H1 (cell line): Measurements from ENCODE around the gene SLIT3. TPM values are rescaled to one million over a fixed set of nuclear protein-coding genes. Genes with fewer than 3 reads are reported as not detected.

Source experiments
- CTCF ChIA-PET: fragments of 300-600 bp; sonication (Branson Sonifier 250); formaldehyde crosslinking; loops from one replicate; lab custom pipeline; 2021; ENCODE audit not compliant: partially characterized antibody; lab: Charles Lee
- POLR2A ChIA-PET: fragments of 300-600 bp; sonication (Branson Sonifier 250); formaldehyde crosslinking; loops from one replicate; lab custom pipeline; 2021; ENCODE audit warnings: inconsistent platforms; ENCODE audit not compliant: partially characterized antibody; lab: Charles Lee
- DNase-seq, 2 experiments: peaks; one replicate each; pipeline versions ENCODE4 v3.0.0 to v3.0.0-alpha.2; 2010 to 2022; ENCODE audit warnings: low spot score in 2 of 2, low read depth in 1 of 2, mixed read lengths in 1 of 2
- FAIRE-seq: peaks from 2 replicates; lab custom pipeline; 2011; peaks lifted over from hg19 to GRCh38; lab: Jason Lieb, UNC
- H2AFZ ChIP-seq: 2 replicates; pipeline ENCODE4 v1.8.1; 2012; ENCODE audit warnings: low read length, inconsistent platforms
- H2AK5ac ChIP-seq: 2 replicates; pipeline ENCODE4 v1.6.1; 2013; ENCODE audit warnings: low read depth, low read length
- H2BK120ac ChIP-seq: replicated peaks from 2 replicates; pipeline ENCODE3; 2013; ENCODE audit warnings: low read depth, low read length, inconsistent platforms
- H2BK12ac ChIP-seq: 2 replicates; pipeline ENCODE4 v1.6.1; 2013; ENCODE audit warnings: low read depth, low read length
- H2BK15ac ChIP-seq: 2 replicates; pipeline ENCODE4 v1.6.1; 2013; ENCODE audit warnings: low read length
- H2BK20ac ChIP-seq: 2 replicates; pipeline ENCODE4 v1.6.1; 2013; ENCODE audit warnings: low read length
- H2BK5ac ChIP-seq: 2 replicates; pipeline ENCODE4 v1.6.1; 2013; ENCODE audit warnings: low read depth, low read length
- H3K14ac ChIP-seq: 2 replicates; pipeline ENCODE4 v1.6.1; 2013; ENCODE audit warnings: inconsistent platforms; ENCODE audit not compliant: insufficient read length
- H3K18ac ChIP-seq: 2 replicates; pipeline ENCODE4 v1.6.1; 2013; ENCODE audit warnings: low read length; ENCODE audit errors: extremely low read depth
- H3K23ac ChIP-seq: 2 replicates; pipeline ENCODE4 v1.6.1; 2013; ENCODE audit warnings: inconsistent platforms; ENCODE audit not compliant: insufficient read length
- H3K23me2 ChIP-seq: 2 replicates; pipeline ENCODE4 v1.6.1; 2013; ENCODE audit warnings: low read depth, low read length
- H3K27ac ChIP-seq: 2 replicates; pipeline ENCODE4 v1.6.1; 2011; ENCODE audit warnings: low read depth, low read length, inconsistent platforms
- H3K27me3 ChIP-seq, 4 experiments: replicated peaks in 1 of 4; 1 replicate in 1 of 4; 2 replicates in 3 of 4; pipeline versions ENCODE4 v1.6.1 to v1.8.1; 2011 to 2013; ENCODE audit warnings: low read length in 3 of 4, mild to moderate bottlenecking in 3 of 4, inconsistent platforms in 2 of 4, mixed read lengths in 2 of 4, moderate library complexity in 1 of 4; ENCODE audit not compliant: control insufficient read depth in 3 of 4, insufficient read depth in 3 of 4; ENCODE audit errors: extremely low read depth in 1 of 4
- H3K36me3 ChIP-seq, 4 experiments: 2 replicates each; pipeline versions ENCODE4 v1.6.1 to v1.8.1; 2011 to 2013; ENCODE audit warnings: mild to moderate bottlenecking in 4 of 4, low read length in 3 of 4, moderate library complexity in 2 of 4, control low read depth in 1 of 4, inconsistent platforms in 1 of 4; ENCODE audit not compliant: insufficient read depth in 4 of 4, control insufficient read depth in 2 of 4
- H3K4ac ChIP-seq: replicated peaks from 2 replicates; pipeline ENCODE3; 2013; ENCODE audit warnings: low read length, low read depth, mixed read lengths, inconsistent platforms; ENCODE audit not compliant: insufficient read length
- H3K4me1 ChIP-seq, 4 experiments: replicated peaks in 1 of 4; 1 replicate in 1 of 4; 2 replicates in 3 of 4; pipeline versions ENCODE4 v1.6.1 to v1.8.1; 2011 to 2013; ENCODE audit warnings: low read length in 3 of 4, inconsistent platforms in 2 of 4, mixed read lengths in 1 of 4; ENCODE audit not compliant: insufficient read depth in 4 of 4, control insufficient read depth in 3 of 4
- H3K4me2 ChIP-seq, 2 experiments: 2 replicates each; pipeline versions ENCODE4 v1.6.1 to v1.8.1; 2011 to 2013; ENCODE audit warnings: low read depth in 2 of 2, low read length in 2 of 2, control low read depth in 1 of 2, inconsistent platforms in 1 of 2, mild to moderate bottlenecking in 1 of 2; ENCODE audit not compliant: insufficient read depth in 1 of 2
- H3K4me3 ChIP-seq, 4 experiments: fragments of 200-600, 300-600 bp in 1 of 4; sonication (generic), shearing (Covaris generic), sonication (Bioruptor Twin) in 1 of 4; 2 replicates each; pipeline versions ENCODE4 v1.5.1 to v1.8.1; 2011 to 2016; ENCODE audit warnings: low read length in 4 of 4, low read depth in 3 of 4, control low read depth in 2 of 4, inconsistent platforms in 2 of 4, mild to moderate bottlenecking in 2 of 4, mixed read lengths in 1 of 4, moderate library complexity in 1 of 4; ENCODE audit not compliant: insufficient read depth in 2 of 4; ENCODE audit errors: extremely low read depth in 1 of 4
- H3K56ac ChIP-seq: replicated peaks from 2 replicates; pipeline ENCODE3; 2013; ENCODE audit warnings: low read depth, mild to moderate bottlenecking, mixed read lengths, low read length, inconsistent platforms; ENCODE audit not compliant: insufficient read length
- H3K79me1 ChIP-seq: 2 replicates; pipeline ENCODE4 v1.6.1; 2013; ENCODE audit warnings: low read depth, low read length, control low read depth
- H3K79me2 ChIP-seq, 2 experiments: 2 replicates each; pipeline versions ENCODE4 v1.6.1 to v1.8.1; 2012 to 2013; ENCODE audit warnings: low read length in 2 of 2, mild to moderate bottlenecking in 2 of 2, inconsistent platforms in 1 of 2; ENCODE audit not compliant: insufficient read depth in 2 of 2, control insufficient read depth in 1 of 2
- H3K9ac ChIP-seq, 4 experiments: replicated peaks in 1 of 4; 1 replicate in 1 of 4; 2 replicates in 3 of 4; pipeline versions ENCODE4 v1.6.1 to v1.8.1; 2011 to 2013; ENCODE audit warnings: low read depth in 3 of 4, low read length in 3 of 4, control low read depth in 2 of 4, mild to moderate bottlenecking in 2 of 4, moderate library complexity in 2 of 4, inconsistent platforms in 1 of 4; ENCODE audit errors: extremely low read depth in 1 of 4
- H3K9me3 ChIP-seq, 2 experiments: 2 replicates each; pipeline versions ENCODE4 v1.6.1 to v1.8.1; 2012 to 2013; ENCODE audit warnings: mild to moderate bottlenecking in 2 of 2, moderate library complexity in 2 of 2, control low read depth in 1 of 2, inconsistent platforms in 1 of 2, low read depth in 1 of 2, low read length in 1 of 2, mixed read lengths in 1 of 2; ENCODE audit not compliant: insufficient read depth in 2 of 2
- H4K20me1 ChIP-seq, 2 experiments: replicated peaks in 1 of 2; 2 replicates each; pipeline versions ENCODE3 to v1.8.1; 2011 to 2013; ENCODE audit warnings: inconsistent platforms in 2 of 2, low read length in 2 of 2, mild to moderate bottlenecking in 1 of 2; ENCODE audit not compliant: insufficient read depth in 2 of 2, control insufficient read depth in 1 of 2
- H4K5ac ChIP-seq: 2 replicates; pipeline ENCODE4 v1.6.1; 2013; ENCODE audit warnings: low read length, low read depth, mixed read lengths, inconsistent platforms; ENCODE audit not compliant: insufficient read length
- H4K8ac ChIP-seq: 2 replicates; pipeline ENCODE4 v1.8.0; 2013; ENCODE audit warnings: mild to moderate bottlenecking, moderate library complexity, low read length, inconsistent platforms; ENCODE audit not compliant: insufficient read depth; ENCODE audit errors: extremely low read depth
- H4K91ac ChIP-seq: replicated peaks from 2 replicates; pipeline ENCODE3; 2013; ENCODE audit warnings: low read length, mixed read lengths, inconsistent platforms; ENCODE audit not compliant: insufficient read length
- SAP30 ChIP-seq: fragments of 300-600 bp; sonication (generic); IDR thresholded peaks from 2 replicates; pipeline ENCODE4 v1.7.1; 2012; ENCODE audit warnings: low read length, moderate library complexity, mild to moderate bottlenecking, inconsistent platforms; ENCODE audit not compliant: insufficient read depth, insufficient replicate concordance
- WGBS, 2 experiments: shearing (Covaris generic) in 1 of 2; methylation state at CpG; one replicate each; pipeline versions ENCODE4 v1.1.6 to v1.1.7; 2013 to 2015; ENCODE audit warnings: low lambda C conversion rate in 2 of 2, mixed read lengths in 2 of 2, inconsistent platforms in 1 of 2, low coverage in 1 of 2, missing lambda C conversion rate in 1 of 2; ENCODE audit not compliant: insufficient replicate concordance in 2 of 2, insufficient coverage in 1 of 2, insufficient read length in 1 of 2; ENCODE audit errors: extremely low coverage in 1 of 2, missing lambda C conversion rate in 1 of 2; 5-methylcytosine and 5-hydroxymethylcytosine counted together
- polyA plus RNA-seq, 7 experiments: library from polyadenylated mRNA; depleted of rRNA in 3 of 7; stranded (reverse) in 5 of 7; unstranded in 2 of 7; fragments of >200 nt in 5 of 7; fragments of 200-250 nt in 2 of 7; gene quantifications; 1 replicate in 5 of 7; 2 replicates in 1 of 7; 4 replicates in 1 of 7; pipeline versions ENCODE4 v1.2.1 to v1.2.3, GENCODE V29; 2011 to 2013; ENCODE audit warnings: missing spikeins in 2 of 7, mixed read lengths in 2 of 7
- total RNA-seq: library from RNA; stranded (reverse); fragmentation: NEBNext Ultra II Directional; extraction: Animal tissue kit (Norgen Biotek cat#: 25700); gene quantifications from 2 replicates; pipeline ENCODE4 v1.2.1, GENCODE V29; 2021

The SLIT3 gene
- total and polyA plus RNA-seq, 2 of the 8 experiments (the other 6 are each of a cell fraction or from before 2014, with no cell fraction given), result 1.1 to 1.2 TPM

DNA sequence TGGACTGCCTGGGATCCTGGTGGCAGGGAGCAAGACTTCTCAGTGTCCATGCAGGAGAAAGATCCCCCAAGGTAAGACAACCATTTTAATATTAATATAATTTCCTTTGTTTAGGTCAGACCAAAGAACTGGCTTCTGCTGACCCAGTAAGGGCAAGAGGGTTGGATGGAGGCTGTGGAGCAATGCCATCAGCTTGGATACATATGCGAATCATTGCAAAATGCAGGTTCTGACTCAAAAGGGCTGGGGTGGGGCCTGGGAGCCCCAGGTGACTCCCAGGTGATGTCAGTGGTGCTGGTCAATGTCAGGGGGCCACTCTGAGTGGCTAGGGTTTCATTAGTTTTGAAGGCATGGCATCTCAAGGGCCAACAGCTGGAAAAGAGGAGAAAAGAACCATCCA is 632.9 kb downstream of the SLIT3 start:
- FAIRE-seq, result no peak
- H3K36me3 ChIP-seq, result no peaks in the 10 kb centered on the region
- no peak for TF ChIP-seq SAP30
- TF ChIP-seq, all 59 proteins: peak for 0
- Histone ChIP-seq H2BK15ac (no peak overlapping the region), H3K4me3 (no peak overlapping the region), H3K23ac (no peak overlapping the region), H4K91ac (no peak overlapping the region), H2BK5ac (no peak overlapping the region), H2BK120ac (no peak overlapping the region), H3K27ac (no peak overlapping the region), H3K4me1 (0 out of 7 replicates have a peak, but pooled peaks cover 0 to 2% (median 0%) of the 10 kb centered on the region in 4 experiments), H4K8ac (no peak overlapping the region), H3K4ac (no peak overlapping the region), H3K9me3 (no peaks in the 10 kb centered on the region), H3K14ac (no peak overlapping the region), H2BK20ac (no peak overlapping the region), H3K27me3 (no peaks in the 10 kb centered on the region), H2AFZ (no peak overlapping the region), H3K79me1 (no peaks in the 10 kb centered on the region), H2BK12ac (no peak overlapping the region), H3K79me2 (no peaks in the 10 kb centered on the region), H3K23me2 (no peaks in the 10 kb centered on the region; the same call in 1 of the 2 replicates), H2AK5ac (no peak overlapping the region), H4K20me1 (no peaks in the 10 kb centered on the region), H3K9ac (no peak overlapping the region), H3K4me2 (no peak overlapping the region), H3K18ac (no peak overlapping the region), H3K56ac (no peak overlapping the region), H4K5ac (no peak overlapping the region)
- WGBS, 2 experiments, result 92% methylated on average over 1 of the region's 1 CpG; no CpG with 5 or more reads in 1 of the 2 experiments
- DNase-seq, result no peak
- POLR2A ChIA-PET, result interaction anchor here (1.3 kb wide), 1 partner anchor 88 kb away, joined by 3 read pairs; no protein-coding TSS in a partner anchor
- CTCF ChIA-PET, result interaction anchor here (1.2 to 2.2 kb wide), 4 partner anchors 10 to 319 kb away, joined by 3 to 11 read pairs (median 4); no protein-coding TSS in a partner anchor
